ENCODE measurements around the gene ZNF366. TPM values are rescaled to one million over a fixed set of nuclear protein-coding genes. Genes with fewer than 3 reads are reported as not detected.
"Not testable (repeated sequence)": the region's sequence is repeated elsewhere in the genome, so short reads cannot be mapped to it uniquely, and the experiment has no call there.

ZNF366 gene
- polyA plus RNA-seq, 3 donors: 3.4 to 4.5 (median 4.1) TPM

GRCh38 chr5:72408603-72409002 is 98.6 kb downstream of the ZNF366 start:
- no peak for DNase-seq

GRCh38 chr5:72408127-72408526 is 99.1 kb downstream of the ZNF366 start:
- DNase-seq: no peak

- DNase-seq: no peak
Measured at GRCh38 chr5:72407541-72407940, 99.7 kb downstream of the ZNF366 start.

- no peak for DNase-seq
Measured at GRCh38 chr5:72407078-72407477, 100.1 kb downstream of the ZNF366 start.

- not testable (repeated sequence) for DNase-seq
Measured at GRCh38 chr5:72404771-72405170, 102.4 kb downstream of the ZNF366 start.

GRCh38 chr5:72402959-72403628 is 104.1 kb downstream of the ZNF366 start:
- DNase-seq: no peak

GRCh38 chr5:72402381-72402890 is 104.8 kb downstream of the ZNF366 start:
- DNase-seq: no peak

- no peak for DNase-seq
Measured at GRCh38 chr5:72400950-72401349, 106.3 kb downstream of the ZNF366 start.

GRCh38 chr5:72397836-72398235 is 109.4 kb downstream of the ZNF366 start:
- DNase-seq: no peak

- DNase-seq: no peak
Measured at GRCh38 chr5:72394688-72395087, 112.5 kb downstream of the ZNF366 start.

- no peak for DNase-seq
Measured at GRCh38 chr5:72393052-72393451, 114.2 kb downstream of the ZNF366 start.

Other genes with a start within 250 kb of the ZNF366 start
- gene MRPS27, start 187.2 kb downstream of the ZNF366 start, polyA plus RNA-seq (ENCODE audit: insufficient read length in 3 of 3): 10 to 100 TPM; 62.5 to 70.7 (median 64.2) TPM
- gene PTCD2, start 187.0 kb downstream of the ZNF366 start, polyA plus RNA-seq (ENCODE audit: insufficient read length in 3 of 3): 10 to 100 TPM in 2 of 3 donors, 1 to 10 TPM in 1; 9.8 to 12.0 (median 11.5) TPM

Measured in renal pelvis (tissue), 4 donors.